OCI-LY1 (cell line): ENCODE results near the gene MAN1A1.

Source experiments
- H2AFZ ChIP-seq: fragments of 200-600 bp; sonication (generic), shearing (Covaris generic); 2 replicates; pipeline ENCODE4 v1.6.0; 2014; ENCODE audit warnings: antibody characterized with exemption, mild to moderate bottlenecking, low read length
- H3F3A ChIP-seq: fragments of 200-600 bp; sonication (generic), shearing (Covaris generic); 2 replicates; pipeline ENCODE4 v1.6.0; 2014; ENCODE audit warnings: mild to moderate bottlenecking, antibody characterized with exemption, low read length, moderate library complexity; ENCODE audit not compliant: insufficient read depth
- H3K27ac ChIP-seq: fragments of 200-600 bp; sonication (generic); 2 replicates; pipeline ENCODE4 v1.5.1; 2014; ENCODE audit warnings: low read length, mixed run types, mild to moderate bottlenecking, low read depth; ENCODE audit not compliant: poor library complexity, severe bottlenecking
- H3K27me3 ChIP-seq: fragments of 200-600 bp; sonication (generic); 2 replicates; pipeline ENCODE4 v1.6.0; 2014; ENCODE audit warnings: antibody characterized with exemption, mild to moderate bottlenecking, low read length, moderate library complexity; ENCODE audit not compliant: insufficient read depth
- H3K36me3 ChIP-seq: fragments of 200-600 bp; sonication (generic); 2 replicates; pipeline ENCODE4 v1.6.1; 2014; ENCODE audit warnings: mild to moderate bottlenecking, antibody characterized with exemption, low read length, moderate library complexity, mixed read lengths; ENCODE audit not compliant: insufficient read depth
- H3K4me1 ChIP-seq: fragments of 200-600 bp; sonication (generic); 2 replicates; pipeline ENCODE4 v1.5.1; 2014; ENCODE audit warnings: mild to moderate bottlenecking, low read length, moderate library complexity; ENCODE audit not compliant: insufficient read depth, severe bottlenecking
- H3K4me2 ChIP-seq: fragments of 200-600 bp; sonication (generic), shearing (Covaris generic); 2 replicates; pipeline ENCODE4 v1.6.1; 2014; ENCODE audit warnings: low read length
- H3K4me3 ChIP-seq: fragments of 200-600 bp; sonication (generic); 2 replicates; pipeline ENCODE4 v1.5.1; 2014; ENCODE audit warnings: low read length, low read depth, mild to moderate bottlenecking, mixed read lengths; ENCODE audit not compliant: poor library complexity, severe bottlenecking
- H3K79me2 ChIP-seq: fragments of 200-600 bp; shearing (Covaris generic); 2 replicates; pipeline ENCODE4 v1.6.1; 2016; ENCODE audit warnings: mixed run types, low read length, mixed read lengths; ENCODE audit not compliant: insufficient read depth
- H3K9ac ChIP-seq: fragments of 200-600 bp; sonication (generic), shearing (Covaris generic); 2 replicates; pipeline ENCODE4 v1.6.1; 2014; ENCODE audit warnings: mild to moderate bottlenecking, low read length, mixed read lengths
- H3K9me2 ChIP-seq: fragments of 200-600 bp; sonication (generic), shearing (Covaris generic); 2 replicates; pipeline ENCODE4 v1.6.1; 2014; ENCODE audit warnings: low read depth, mild to moderate bottlenecking, low read length, mixed read lengths
- H3K9me3 ChIP-seq: fragments of 200-600 bp; shearing (Covaris generic); 2 replicates; pipeline ENCODE4 v1.6.1; 2014; ENCODE audit warnings: low read length, mixed read lengths
- H4K20me1 ChIP-seq: fragments of 200-600 bp; sonication (generic), shearing (Covaris generic); 2 replicates; pipeline ENCODE4 v1.6.0; 2016; ENCODE audit warnings: mild to moderate bottlenecking, low read length; ENCODE audit not compliant: insufficient read depth
- CTCF ChIP-seq: fragments of 200-600 bp; sonication (generic), shearing (Covaris generic); IDR thresholded peaks from 2 replicates; pipeline ENCODE4 v1.5.1; 2017; ENCODE audit warnings: mild to moderate bottlenecking, antibody characterized with exemption, low read length, moderate library complexity, mixed read lengths
- EZH2 ChIP-seq: fragments of 200-600 bp; sonication (generic), shearing (Covaris generic); IDR thresholded peaks from 2 replicates; pipeline ENCODE4 v1.8.0; 2017; ENCODE audit warnings: borderline replicate concordance, mixed run types, mild to moderate bottlenecking, antibody characterized with exemption, low read length, moderate library complexity, mixed read lengths

The MAN1A1 gene

GRCh38 chr6:119181046-119181445, 168.5 kb downstream of the MAN1A1 start:
- Histone ChIP-seq H3F3A (no peaks in the 10 kb centered on the region), H3K4me3 (no peak overlapping the region), H3K4me2 (no peak overlapping the region), H3K79me2 (no peaks in the 10 kb centered on the region), H3K9me2 (no peaks in the 10 kb centered on the region), H3K27ac (no peak overlapping the region), H3K9me3 (no peaks in the 10 kb centered on the region), H2AFZ (no peak overlapping the region), H3K36me3 (peaks cover 16% of the 10 kb centered on the region; the same call in 1 of the 2 replicates), H4K20me1 (no peaks in the 10 kb centered on the region), H3K9ac (no peak overlapping the region), H3K27me3 (no peaks in the 10 kb centered on the region), H3K4me1 (peaks cover 6% of the 10 kb centered on the region)
- TF ChIP-seq CTCF (no peak), EZH2 (no peak)

GRCh38 chr6:119179842-119180241, 169.7 kb downstream of the MAN1A1 start:
- Histone ChIP-seq H3K9me2 (no peaks in the 10 kb centered on the region), H3K27ac (no peak overlapping the region), H3K4me1 (peaks cover 6% of the 10 kb centered on the region), H2AFZ (no peak overlapping the region), H3K36me3 (peaks cover 16% of the 10 kb centered on the region; the same call in 1 of the 2 replicates), H4K20me1 (no peaks in the 10 kb centered on the region), H3K79me2 (no peaks in the 10 kb centered on the region), H3F3A (no peaks in the 10 kb centered on the region), H3K27me3 (no peaks in the 10 kb centered on the region), H3K4me2 (no peak overlapping the region), H3K4me3 (no peak overlapping the region), H3K9ac (no peak overlapping the region), H3K9me3 (no peaks in the 10 kb centered on the region)
- TF ChIP-seq CTCF (no peak), EZH2 (no peak)

- Histone ChIP-seq H3K27me3 (no peaks in the 10 kb centered on the region), H3K36me3 (peaks cover 16% of the 10 kb centered on the region; the same call in 1 of the 2 replicates), H2AFZ (no peak overlapping the region), H3F3A (no peaks in the 10 kb centered on the region), H3K9me2 (no peaks in the 10 kb centered on the region), H3K4me2 (no peak overlapping the region), H3K9ac (no peak overlapping the region), H3K4me3 (no peak overlapping the region), H3K27ac (no peak overlapping the region), H3K9me3 (no peaks in the 10 kb centered on the region), H4K20me1 (no peaks in the 10 kb centered on the region), H3K4me1 (peaks cover 6% of the 10 kb centered on the region), H3K79me2 (no peaks in the 10 kb centered on the region)
- TF ChIP-seq EZH2 (no peak), CTCF (no peak)
These were observed 170.5 kb downstream of the MAN1A1 start for GRCh38 chr6:119179062-119179461.
